NCI-H1092 (cell line): Measurements from ENCODE around the gene INF2.

Experiments
- DNase-seq: peaks from one replicate; lab custom pipeline; 2025; lab: John Stamatoyannopoulos, UW

Gene INF2

DNA sequence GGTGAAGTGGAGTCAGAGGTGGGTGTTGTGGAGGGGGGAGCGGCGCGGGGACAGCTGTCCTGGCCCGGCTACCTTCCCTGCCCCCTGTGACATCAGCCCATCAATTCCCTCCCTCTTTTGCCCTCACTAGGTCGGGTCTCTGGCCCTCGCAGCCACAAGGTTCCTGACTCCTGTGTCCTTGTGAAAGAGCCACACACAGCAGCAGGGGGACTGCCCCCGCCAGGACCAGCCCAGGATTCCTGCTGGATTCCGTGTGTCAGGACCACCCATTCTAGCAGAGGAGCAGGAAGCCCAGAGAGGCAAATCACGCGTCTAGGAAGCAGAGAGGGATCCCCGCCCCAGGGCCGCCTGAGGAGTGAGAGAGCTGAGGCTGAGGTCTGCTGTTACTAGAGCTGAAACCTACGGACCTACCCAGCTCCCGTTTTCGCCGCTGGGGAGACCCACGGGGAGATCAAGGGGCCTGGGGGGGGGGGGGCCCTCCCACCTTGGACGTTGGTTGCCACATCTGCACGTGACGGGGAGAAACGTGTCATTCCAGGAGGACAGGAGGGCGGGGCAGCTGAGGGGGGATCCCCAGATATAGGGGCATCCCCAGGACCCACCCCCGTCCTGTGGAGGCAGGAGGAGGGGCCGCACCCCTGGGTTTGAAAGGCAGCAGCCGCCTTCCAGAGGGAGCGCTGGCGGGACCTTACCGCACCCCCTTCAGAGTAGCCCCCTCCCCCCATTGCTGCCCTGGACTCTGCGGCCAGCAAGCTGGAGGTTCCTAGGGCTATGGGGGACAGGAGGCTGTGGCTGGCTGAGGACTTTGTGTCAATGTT lies 12.5 kb upstream of the INF2 start:
- no peak for DNase-seq

DNA sequence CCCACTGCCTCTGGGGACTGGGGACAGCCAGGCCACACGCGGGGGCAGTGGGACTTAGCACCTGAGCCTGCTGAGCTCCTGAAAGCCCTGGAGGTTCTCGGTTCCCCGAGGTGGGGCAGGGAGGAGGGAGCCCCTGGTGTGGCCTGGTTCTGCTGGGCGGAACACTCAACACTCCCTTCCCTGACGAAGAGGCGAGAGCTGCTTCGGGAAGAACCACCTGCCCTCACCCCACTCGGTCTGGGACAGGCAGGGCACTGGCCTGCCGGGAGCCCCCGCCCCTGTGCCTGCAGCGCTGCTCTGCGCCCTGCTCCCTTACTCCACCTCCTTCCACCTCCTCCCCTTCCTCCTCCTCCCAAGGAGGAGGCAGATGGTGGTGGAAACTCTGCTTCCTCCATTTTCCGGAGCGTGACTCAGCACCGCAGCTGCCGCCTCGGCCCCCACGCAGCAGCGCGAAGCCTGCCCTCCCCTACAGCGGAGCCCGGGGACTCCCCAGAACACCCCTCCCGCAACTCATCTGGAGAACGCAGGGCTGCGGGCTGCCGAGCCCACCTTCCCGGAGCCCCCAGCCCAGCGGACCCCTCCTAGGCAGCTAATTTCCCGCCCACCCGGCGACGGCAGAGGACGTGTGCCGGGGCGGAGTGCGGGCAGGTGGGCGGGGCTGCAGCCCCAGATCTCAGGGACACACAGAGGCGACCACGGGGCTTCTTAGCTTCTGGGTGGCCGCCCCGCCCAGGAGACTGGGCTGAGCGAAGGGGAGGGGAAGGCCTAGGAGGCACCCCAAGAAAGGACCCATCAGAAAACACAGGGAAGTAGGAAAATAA lies 11.7 kb upstream of the INF2 start:
- DNase-seq = peak; percentile 27

DNA sequence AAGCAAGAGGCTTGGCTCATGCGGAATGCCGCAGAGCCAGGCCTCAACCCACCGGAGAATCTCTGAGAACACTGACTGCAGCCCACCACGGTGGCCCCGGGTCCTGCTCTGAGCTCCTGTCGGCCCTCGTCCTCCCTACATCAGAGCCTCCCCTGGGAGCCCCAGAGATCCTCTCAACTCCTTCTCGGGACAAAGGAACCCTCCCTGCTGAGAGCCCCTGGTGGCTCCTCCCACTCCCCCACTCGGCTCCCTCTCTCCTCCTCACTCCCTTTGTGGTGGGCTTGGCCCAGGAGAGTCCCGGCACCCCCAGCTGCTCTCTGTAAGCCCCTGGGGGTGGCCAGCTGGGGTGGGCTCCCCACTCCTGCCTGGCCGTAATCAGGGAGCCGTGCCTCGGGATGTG lies 11.1 kb upstream of the INF2 start:
- DNase-seq = no peak

DNA sequence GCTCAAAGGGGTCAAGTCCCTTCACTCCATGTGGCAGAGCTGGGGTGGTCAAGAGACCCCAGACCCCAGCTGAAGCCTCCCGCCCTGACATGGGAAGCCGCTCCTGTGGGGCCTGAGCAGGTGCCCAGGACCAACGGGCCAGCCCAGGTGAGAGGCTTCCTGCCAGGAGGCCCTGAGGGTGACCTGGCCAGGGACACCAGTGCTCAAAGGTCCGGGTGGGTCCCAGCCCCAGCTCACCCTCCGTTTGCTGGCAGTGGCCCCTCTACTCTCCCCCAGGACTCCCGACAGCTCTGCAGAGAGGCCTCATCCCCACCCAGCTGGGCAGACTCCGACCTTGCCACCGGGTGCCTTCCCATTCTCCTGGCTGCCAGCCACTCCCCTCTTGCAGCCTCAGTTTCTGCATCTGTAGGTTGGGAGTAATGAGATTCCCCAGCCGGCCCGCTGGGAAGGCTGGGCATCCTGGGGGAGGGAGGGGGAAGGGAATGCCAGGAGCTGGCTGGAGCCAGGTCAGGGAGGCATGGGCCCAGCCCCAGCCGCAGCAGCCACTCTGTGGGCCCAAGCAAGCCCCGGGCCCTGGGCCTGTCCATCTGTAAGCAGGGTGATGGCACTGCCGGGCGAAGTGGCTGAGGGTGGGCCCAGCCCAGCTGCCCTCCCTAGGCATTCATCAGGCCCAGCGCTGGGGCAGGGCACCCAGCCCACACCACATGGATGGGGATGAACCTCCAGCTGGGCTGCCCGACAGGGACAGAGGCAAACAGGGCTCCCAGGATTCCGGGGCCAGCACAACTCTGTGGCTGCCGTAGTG lies 10.3 kb upstream of the INF2 start:
- DNase-seq = no peak

DNA sequence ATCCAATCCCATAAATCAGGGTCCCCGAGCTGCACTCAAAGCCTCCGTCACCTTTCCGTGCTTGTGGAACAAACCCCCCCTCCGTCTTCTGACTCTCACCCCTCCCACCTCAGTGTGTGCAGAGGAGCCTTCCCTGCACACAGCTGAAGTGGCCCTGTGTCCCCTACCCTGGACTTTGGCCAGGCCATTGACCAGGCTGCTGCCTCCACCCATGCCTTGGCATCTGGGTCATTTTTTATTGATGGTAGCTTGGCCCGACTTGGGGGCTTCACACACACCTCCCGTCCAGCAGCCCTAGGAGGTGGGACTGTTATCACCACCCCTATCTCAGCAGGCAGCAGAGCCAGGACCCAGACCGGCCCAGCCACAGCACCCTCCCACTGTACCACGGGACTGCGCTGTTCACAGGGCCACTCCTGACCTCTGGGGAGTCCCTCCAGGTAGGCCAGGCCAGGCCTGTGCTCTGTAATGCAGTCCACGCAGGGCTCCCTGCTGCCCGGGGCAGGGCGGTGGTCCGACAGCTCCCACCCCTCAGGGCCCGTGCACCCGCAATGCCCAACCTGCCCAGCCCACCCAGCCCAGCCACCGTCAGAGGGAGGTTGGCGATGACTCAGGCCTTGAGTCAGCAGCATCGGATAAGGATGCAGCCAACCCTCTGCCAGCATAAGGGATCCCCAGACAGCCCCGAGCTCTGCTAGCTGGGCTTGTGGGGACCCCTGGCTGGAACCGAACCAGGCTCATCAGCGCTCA lies 9.2 kb upstream of the INF2 start:
- DNase-seq = no peak

DNA sequence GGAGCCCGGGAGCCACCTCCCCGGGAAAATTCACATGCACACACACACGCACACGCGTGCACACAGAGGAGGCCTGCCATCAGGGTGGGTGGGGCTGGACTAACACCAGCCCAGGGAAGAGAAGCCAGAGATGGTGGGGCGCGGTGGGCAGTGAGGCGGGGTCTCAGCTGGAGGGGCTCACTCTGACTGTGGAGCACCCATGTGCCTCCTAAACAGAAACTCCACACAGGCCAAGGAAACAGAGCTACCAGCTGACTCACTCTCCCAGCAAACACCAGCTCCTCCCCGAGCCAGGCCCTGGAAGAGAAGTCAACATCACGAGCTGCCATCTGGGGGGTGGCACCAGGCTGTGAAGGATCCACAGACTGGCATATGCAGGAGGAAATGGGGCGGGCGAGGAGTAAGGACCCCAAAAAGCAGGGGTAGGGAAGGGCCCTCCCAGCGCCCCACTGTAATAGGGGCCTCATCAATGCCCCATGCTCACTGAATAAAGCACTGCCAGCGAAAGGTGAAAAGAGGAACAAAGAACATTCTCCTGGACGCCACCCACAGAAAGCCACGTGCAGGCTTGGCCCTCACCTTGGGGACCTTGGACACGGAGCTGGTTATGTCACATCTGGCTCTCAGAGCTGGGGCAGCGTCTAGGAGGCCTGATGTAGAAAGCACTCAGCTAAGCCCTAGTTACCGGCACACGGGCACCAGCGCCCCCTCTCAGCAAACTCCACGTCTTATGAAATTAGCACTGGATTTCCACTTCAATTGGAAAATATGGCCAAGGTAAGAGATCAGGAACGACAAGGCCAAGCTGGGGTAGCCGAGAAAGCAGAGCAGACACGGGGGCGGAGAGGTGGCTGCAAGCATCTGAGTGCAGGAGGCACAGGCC lies 8.4 kb upstream of the INF2 start:
- no peak for DNase-seq

DNA sequence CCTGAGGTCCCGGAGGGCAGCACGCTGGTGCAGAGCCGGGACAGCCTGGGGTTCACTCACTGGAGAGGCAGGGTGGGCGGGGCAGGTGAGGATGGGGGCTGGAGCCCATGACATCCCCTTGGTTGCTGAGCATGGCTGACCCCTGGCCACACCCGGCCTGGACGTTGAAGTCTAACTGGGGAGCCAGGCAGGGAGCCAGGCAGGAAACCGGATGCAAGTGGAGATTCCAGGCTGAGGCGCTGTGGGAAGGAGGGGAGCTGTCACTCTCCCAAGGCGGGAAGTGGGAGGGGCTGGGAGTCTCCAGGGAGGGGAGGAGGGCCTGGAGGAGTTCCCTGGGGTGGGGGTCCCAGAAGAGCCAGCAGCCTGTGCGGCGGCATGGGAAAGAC lies 7.7 kb upstream of the INF2 start:
- no peak for DNase-seq

DNA sequence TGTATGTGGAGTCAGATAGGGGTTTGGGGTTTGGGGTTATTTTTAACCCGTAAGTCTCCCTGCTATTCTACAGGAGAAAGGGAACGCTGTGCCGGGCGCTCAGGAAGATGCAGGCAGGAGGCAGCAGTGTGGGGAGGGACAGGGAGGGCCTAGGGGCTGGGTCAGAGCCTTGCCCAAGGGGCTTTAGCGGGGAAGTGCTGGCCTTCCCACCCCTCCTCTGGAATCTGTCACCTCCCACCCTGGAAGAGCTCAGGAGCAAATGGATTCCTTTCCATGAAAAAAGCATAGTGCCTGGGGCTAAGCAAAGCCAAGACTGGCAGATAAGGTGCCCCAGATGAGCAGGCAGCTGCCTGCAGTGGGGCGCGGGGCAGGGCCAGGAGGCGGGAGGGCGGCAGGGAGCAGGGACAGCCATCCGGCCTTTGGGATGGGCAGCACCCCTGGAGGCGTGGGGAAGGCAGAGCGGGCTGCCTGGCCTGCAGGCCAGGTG lies 7.3 kb upstream of the INF2 start:
- DNase-seq = no peak

DNA sequence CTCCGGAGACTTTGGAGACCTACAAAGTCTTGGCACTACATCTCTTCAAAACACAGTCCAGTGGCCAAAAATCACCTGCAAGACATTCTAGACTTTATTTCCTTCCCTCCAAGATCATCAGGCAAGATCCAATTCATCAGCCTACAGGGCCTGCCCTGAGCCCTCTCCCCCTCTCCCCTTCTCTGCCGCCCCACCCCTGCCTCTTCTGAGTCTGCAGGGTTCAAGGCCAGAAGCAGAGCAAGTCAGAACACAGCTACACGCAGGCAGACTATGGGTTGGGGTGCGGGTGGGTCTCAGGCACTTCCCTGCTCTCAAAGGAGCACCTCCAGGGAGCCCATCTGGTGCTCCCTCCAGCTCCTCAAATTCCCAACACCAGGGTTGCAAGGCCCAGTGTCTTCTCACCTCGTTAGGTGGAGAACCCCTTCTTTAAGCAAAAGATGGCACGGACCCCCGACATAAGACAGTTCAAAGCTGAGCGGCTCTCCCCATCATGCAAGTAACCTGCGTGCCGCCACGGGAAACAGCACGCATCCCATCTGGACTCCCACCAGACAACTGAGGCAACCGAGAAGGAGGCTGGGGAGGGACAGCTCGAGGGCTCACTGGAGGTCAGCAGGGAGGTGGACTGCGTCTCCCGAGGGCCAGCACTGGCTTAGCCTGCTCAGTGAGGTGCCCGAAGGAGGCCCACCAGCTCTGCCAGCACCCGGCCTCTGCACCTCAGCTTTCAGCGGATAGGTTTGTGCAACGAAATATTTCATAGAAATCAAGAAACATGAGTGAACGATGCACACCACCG lies 5.6 kb upstream of the INF2 start:
- no peak for DNase-seq

DNA sequence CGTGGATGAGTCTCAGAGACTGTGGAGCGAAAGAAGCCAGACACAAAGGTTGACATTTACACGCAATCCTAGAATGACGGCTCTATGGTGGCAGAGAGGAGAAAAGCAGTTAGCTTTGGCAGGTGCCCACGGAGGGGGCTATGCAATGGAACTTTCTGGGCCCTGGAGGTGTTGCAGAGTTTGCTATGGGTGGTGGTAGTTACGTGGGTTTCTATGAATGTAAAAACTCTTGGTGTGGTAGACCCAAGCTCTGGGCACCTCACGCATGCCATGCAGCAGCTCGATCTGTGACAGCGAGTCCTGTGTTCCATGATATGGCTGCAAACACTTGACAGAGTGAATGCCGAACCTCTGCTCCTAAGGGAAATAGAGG lies 5.0 kb upstream of the INF2 start:
- DNase-seq = no peak

DNA sequence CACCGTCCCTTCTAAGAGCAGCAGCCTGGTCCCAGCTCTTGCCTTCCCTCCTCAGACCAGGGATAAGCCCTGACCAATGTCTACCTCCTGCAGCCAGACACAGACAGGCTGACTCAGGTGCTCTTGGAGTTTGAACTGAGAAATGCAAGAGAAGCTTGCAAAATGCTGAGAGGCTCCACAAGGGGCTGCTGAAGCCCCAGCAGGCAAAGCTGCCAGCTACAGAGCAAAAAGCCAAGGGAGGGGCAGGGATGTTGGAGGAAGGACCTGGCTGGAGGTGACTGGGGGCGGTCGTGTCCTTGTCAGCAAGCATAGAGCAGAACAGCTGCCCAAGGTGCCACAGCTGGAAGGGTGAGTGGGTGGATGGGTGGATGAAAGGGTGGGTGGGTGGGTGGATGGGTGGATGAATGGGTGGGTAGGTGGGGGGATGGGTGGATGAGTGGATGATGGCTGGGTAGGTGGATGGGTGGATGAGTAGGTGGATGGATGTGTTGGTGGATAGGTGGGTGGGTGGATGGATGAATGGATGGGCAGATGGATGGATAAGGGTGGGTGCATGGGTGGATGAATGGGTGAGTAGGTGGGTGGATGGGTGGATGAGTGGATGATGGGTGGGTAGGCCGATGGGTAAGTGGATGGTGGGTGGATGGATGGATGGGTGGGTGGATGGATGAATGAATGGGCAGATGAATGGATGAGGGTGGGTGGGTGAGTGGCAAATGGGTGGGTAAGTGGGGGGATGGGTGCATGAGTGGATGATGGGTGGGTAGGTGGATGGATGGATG lies 4.0 kb upstream of the INF2 start:
- DNase-seq = no peak

DNA sequence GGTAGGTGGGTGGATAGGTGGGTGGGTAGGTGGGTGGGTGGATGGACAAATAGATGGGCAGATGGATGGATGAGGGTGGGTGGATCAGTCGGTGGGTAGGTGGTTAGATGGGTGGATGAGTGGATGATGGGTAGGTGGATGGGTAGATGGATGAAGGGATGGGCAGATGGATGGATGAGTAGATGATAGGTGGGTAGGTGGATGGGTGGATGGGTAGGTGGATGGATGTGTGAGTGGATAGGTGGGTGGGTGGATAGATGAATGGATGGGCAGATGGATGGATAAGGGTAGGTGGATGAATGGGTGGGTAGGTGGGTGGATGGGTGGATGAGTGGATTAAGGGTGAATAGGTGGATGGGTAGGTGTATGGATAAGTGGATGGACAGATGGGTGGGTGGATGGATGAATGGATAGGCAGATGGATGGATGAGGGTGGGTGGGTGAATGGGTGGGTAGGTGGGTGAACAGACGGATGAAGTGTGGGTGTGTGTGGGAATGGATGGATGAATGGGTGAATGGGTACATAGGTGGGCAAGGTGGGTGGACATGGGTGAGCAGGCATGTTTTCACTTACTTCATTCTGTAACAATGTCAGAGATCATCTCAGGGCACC lies 3.3 kb upstream of the INF2 start:
- no peak for DNase-seq

DNA sequence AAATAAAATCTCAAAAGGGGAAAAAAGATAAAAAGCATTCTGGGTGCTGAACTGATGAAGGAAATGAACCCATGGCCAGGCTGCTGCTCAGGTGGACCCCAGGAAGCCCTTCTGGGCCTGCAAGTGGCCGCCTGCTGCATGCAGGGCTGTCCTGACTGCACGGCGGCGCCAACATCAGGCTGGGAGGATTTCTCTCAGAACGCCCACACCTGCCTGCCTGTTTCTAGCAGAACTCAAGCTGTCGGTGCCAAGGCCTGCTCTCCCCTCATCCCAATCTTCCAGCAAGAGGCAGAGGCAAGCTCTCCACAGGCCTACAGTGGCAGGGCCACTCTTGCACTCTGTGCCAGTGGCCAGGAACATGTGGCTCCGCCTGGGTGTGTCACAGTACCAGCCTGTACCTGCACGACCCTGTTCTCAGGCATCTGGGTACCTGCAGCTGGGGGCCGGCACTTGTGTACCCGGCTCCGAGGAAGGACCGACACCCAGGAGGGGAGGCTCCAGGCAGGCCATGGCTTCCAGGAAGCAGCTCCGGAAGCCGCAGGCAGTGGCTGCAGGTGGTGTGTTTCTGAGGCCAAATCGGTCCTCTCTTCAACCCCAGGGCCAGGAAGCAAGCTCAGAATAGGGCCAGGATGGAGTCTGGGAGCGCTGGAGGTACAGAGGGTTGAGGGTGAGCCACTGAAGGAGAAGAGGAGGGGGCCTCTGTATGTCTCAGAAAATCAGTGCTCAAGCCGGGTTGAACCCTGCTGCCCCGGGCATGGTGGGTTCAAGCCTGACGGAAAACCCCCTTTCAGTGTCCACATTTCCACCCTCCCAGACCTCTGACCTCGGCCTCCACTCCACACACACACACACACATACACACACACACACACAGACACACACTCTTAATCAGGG lies 2.5 kb upstream of the INF2 start:
- DNase-seq = no peak

DNA sequence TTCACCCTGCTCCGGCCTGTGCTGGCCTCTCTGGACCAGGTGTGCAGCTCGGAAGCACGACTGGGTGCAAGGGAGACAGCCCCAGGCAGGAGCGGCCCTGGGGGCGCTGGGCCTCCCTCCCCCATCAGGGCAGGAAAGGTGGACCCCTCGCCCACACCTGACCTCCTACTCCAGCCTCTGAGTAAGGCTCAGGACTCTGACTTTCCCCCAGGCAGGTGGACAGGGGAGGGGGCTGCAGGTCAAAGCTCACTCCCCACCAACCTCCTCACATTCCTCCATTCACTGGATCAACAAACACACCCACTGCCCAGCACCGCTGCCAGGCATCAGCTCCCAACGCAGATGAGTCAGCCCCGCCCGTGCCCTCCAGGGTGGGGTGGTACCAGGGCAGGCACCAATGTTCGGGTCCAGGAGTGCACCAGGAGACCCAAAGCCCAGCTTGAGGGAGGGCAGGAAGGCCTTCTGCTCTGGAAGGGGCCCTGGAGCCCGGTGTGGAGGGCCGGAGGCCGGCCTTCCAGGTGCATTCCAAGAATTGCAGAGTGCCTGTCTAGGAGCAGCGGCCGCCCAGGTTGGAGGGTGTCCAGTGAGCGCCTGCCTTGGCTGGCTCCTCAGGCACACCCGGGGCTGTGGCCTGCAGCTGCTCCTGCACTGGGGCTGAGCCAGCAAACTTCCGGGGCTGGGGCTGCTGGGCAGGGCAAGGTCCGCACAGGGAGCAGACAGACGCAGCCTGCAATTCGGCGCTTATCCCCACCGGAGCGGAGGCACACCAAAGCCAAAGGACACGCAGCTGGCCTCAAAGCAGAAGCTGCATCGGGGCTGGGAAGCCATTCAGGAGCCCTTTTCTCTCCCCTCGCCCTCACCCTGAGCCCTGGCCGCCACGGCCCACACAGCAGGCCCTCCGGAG lies 1.6 kb upstream of the INF2 start:
- peak; percentile 69 for DNase-seq

DNA sequence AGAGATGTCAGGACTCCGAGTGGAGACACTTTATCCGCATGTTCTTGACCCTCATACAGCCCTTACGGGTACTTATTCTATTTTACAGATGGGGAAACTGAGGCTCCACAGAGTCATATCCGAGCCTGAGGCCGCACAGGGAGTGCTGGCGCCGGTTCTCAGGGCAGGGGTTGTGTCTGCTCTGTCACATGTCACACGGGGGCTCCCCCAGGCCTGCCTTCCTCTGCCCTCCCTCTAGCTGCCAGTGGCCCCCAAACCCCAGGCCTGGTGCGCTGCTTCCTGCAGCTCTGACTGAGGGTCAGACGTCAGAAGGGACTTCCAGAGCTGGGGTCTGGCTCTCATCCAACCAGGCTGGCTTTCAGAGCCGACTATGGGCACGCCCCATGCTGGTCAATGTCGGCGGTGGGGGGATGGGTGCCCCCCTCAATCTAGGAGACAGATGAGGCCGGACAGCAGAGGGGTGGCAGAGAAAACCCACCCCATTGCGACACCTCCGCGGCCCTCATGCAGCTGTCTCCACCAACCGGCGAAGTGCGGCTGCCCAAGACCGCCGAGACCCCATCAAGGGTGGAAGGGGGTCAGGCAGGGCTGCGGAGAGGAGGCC lies 811 bp upstream of the INF2 start:
- DNase-seq = no peak
